D341Med (cell line): ENCODE data around the gene SBK1.
"Not testable (repeated sequence)": the region's sequence is repeated elsewhere in the genome, so short reads cannot be mapped to it uniquely, and the experiment has no call there.

Source experiments
- DNase-seq: peaks from one replicate; pipeline ENCODE4 v3.0.0; 2012; ENCODE audit warnings: low spot score

SBK1 gene

DNA sequence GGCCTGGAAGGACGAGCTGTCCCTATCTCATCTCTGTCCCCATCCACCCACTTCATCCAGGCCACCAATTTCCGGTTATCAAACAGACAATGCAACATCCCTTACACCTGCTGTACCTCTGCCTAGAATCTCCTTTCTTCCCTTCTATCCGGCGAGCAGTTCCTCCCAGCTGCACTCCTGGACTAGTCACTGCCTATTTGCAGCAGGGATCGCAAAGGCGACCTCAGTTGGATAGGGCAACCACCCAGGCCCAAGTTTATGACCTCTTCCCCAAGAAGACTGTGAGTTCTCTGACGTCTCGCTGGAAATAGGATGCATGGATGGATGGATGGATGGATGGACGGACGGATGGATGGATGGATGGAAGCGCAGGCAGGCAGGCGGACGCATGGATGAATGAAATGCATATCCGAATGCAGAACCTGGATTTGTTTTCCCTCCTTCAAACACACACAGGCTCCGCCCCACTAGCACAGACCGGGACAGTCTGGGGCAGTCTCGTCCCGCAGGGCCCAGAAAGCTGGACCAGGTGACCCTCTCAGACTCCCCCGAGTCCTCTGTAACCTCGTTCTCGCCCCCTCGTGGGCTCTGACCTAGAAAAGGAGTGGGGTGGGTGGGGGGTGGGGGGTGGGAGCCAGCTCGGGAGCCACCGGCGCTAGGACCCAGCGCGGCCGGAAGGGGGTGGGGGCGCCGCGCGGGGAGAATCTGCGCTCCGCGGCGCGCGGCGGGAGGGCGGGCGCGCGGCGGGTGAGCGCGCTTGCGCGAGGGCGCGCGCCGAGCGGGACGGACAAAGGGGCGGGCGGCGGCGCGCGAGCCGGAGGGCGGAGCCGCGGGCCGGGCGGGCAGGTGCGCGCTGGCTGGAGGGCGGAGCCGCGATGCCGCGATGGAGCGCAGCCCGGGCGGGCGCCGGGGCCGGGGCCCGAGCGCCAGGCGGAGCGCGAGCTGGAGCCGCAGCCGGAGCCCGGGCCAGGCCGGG is at the start of gene SBK1:
TSS of gene SBK1 (plus strand) at position 875 of the 976 bp plus-strand sequence. CDS start 24,867 bp downstream, outside the sequence.
- peak; percentile 97 for DNase-seq

DNA sequence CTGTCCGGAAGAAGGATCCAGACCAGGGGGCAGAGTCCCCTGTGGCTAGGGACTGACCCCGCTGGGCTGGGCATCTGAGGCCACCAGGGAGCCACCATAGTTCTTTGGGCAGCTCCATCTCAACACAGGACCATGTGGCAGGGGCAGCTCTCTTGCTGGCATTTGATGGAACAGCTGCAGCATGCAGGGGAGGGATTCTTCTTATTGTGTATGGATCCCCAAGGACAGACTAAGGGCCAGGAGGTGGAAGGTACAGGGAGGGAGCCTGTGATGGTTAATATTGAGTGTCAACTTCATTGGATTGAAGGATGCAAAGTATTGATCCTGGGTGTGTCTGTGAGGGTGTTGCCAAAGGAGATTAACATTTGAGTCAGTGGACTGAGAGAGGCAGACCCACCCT is 42.8 kb upstream of the SBK1 start:
- not testable (repeated sequence) for DNase-seq

DNA sequence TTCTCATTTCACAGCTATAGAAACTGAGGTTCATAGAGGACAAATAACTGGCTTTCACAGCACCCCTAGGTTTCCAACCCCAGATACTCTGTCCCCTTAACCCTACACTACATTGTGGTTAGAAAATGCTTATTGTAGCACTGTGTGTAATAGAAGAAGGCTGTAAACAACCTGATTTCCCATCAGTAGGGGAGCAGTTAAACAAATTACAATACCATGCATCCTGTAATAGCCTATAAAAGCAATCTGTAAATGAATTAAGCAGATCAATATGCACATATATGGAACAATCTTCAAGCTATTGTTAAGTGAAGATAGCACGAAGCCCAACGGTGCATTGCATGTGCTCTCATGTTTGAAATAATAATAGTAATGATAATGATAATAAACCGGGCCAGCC is 41.3 kb upstream of the SBK1 start:
- no peak for DNase-seq

DNA sequence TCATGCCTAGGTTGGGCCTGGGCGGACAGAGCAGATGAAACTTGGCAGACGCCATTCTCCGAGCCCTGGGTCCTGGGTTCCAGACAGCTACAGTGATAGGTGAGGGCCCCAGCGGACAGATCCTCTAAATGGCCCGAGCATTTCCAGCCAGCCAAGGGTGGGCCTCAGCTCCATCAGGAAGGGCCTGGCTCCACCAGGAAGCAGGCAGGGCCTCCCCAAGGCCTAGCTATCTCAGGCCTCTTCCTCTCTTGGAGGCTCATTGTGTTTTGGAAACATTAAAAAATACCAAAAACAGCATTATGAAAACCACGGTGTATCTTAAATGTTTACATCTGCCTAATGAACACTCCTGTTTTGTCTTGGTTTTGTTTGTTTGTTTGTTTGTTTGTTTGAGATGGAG is 38.2 kb upstream of the SBK1 start:
- DNase-seq: no peak

DNA sequence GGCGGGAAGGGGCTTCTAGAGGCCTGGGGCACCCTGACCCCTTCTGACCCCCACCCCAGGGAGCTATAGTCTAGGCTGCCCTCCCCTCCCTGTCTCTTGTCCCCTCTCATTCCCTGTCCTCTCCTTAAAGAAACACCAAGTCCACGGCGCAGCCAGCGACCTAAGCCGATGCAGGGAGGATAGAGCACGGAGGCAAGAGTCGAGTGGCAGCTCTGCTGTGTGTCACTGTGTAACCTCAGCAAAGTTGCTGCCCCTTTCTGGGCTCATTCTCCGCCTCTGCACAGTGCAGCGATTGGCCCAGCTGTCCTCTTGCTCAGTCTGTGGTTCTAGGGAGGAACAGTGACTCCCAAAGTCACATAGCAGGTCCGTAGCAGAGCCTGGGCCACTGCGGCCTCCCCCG is 36.5 kb upstream of the SBK1 start:
- DNase-seq: no peak

DNA sequence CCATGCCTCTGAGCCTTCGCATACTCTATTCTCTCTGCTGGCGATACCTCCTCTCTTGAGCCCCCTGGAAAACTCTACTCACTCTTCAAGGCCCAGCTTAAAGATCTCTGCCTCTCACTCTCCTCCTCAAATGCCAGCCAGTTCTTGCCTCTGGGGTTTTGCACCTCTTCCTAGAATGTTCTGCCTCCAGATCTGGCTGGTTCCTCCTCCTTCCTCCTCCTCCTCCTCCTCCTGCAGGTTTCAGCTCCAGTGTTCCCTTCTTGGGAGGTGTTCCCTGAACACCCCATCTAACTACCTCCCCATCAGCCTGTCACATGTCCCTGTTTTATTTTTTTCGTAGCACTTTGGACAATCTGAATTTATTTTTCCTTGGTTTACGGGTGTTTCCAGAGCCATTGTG is 35.1 kb upstream of the SBK1 start:
- DNase-seq: no peak

DNA sequence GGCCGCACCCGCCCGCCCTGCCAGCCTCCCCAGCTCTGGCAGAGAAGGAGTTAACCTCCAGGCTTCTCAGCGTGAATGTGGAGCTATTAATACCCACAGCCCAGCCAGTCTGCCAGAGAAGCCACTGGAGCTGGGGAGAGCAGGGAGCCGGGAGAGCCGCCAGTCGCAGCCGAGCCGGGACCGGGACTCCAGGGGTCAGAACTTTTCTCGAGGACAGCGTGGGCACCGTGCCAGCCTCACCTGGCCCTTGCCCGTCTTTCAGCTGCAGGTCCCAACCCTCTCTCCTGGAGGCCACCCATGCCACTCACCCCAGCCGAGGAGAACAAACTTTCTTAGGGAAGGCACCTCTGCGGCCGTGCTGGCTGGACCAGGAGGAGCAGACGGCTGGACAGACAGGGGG is 33.8 kb upstream of the SBK1 start:
- DNase-seq: no peak

DNA sequence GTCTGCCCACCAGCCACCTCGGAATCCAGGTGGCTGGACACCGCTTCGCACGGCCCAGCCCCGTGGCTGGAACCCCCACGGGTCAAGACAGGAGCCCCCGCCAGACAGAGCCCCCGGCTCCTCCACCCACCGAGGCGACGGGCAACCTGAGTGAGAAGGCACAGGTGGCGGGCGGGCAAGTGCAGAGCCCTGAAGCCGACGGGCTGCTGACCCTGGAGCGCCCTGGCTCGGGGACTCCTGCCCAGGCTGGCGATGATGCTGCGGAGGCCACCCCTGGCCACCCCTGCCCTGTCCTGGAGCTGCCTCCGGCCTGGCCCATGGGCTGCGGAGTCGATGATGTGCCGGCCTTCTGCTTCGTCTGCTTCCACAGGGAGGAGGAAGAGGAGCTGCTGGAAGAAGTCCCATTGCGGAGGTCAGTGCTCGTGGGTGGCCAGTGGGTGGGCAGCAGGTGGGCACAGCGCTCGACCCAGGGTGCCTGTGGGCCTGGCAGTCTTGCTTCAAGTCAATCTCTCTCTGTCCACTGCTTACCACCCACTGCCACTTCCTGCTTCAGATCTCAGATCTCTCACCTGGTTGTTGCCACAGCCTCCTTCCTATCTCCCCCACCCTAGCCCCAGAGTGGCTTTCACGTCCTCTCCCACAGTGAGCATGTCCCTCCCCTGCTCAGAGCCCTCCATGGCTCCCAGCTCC is 33.1 kb upstream of the SBK1 start:
- DNase-seq: no peak

DNA sequence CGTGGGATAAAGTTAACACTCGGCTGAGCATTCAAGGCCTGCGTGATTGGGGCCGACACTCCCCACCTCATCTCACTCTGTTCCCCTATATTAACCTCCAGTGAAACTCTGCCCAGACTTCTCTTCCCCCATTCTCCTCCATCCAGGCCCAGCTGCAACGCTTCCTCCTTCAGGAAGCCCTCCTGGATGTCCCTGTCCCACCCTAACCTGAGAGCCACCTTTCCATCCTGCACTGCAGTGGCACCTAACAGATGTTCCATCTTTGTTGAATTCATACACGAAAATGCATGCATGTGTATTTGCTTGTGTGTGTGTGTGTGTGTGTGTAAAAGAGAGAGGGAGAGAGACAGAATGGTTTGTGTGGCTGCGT is 32.6 kb upstream of the SBK1 start:
- no peak for DNase-seq

DNA sequence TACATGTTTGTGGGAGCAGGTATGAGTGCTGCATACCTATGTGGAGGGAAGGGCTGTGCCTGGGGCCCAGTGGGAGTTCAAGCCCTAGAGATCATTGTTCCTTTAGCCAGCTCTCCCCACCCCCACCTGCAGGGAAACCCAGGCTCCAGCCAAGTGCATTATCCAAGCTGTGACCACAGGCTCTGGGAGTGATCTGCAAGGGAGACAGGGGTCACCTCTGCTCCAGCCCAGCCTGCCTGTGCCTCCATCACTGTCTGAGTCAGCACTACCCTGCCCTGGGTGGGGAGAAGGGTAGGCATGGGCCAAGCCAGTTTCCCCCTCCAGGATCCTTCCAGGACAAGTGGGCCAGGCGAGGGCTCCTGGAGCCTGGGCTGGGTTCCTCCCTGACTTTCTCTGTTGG is 32.1 kb upstream of the SBK1 start:
- DNase-seq: no peak

DNA sequence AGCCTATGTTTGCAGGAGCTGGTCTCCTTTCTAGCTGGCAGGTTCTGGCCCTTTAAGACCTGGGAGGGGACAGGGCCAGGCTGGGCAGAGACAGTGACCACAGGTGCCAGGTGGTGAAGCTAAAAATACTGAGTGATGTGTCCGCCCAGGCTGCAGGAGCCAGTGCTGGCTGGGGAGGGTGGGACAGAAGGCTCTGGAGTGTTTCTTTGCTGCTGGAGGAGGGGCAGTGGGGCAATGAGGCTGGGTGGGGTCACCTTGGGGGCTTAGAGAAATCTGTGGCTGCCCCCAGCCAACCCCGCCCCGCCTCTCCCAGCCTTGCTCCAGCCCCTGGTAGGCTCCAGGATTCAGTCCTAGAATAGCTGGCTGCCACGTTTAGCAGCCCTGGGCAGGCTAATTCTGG is 30.4 kb upstream of the SBK1 start:
- DNase-seq: no peak

DNA sequence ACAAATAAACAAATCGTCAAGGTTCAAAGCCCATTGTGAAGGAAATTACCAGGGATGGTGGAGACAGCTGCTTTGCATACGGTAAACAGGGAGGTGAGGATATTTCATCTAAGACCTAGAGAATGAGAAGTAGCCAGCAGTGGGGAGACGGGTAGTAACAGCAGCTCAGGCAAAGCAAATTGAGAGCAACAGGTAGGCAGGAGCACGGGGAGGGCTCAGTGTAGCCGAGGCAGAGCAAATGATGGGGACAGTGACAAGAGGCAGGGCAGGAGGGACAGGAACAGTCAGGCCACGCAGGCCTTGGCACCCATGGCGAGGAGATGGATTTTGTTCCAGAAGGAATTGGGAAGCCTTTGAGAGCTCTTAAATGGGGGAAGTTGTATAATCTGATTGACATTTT is 29.0 kb upstream of the SBK1 start:
- DNase-seq: no peak

DNA sequence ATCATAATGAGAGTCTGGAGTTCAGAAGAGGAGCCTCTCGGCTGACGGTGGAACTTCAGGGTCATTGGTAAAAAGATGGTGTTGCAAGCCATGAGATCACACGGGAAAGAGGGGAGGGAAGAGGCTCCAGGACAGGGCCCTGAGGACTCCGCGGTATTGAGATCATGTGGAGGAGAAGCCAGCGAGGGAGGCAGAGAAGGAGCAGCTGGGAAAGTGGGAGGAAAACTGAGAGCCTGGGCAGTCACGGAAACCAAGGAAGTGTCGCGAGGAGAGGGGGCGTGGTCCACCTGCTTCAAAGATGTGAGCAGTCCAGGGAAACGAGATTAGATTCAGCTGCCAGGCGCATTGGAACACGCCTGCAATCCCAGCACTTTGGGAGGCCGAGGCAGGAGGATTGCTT is 27.7 kb upstream of the SBK1 start:
- DNase-seq: no peak

DNA sequence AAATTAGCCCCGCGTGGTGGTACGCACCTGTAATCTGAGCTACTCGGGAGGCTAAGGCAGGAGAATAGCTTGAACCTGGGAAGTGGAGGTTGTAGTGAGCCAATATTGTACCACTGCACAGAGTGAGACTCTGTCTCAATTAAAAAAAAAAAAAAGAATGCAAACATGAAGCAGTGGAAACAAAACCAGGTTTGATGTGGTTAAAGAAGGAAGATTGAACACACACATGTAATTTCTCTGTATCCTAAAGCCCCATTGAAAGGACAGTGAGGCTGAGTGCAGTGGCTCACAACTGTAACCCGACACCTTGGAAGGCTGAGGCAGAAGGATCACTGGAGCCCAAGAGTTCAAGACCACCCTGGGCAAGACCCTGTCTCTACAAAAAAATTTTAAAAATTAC is 26.5 kb upstream of the SBK1 start:
- DNase-seq: no peak

DNA sequence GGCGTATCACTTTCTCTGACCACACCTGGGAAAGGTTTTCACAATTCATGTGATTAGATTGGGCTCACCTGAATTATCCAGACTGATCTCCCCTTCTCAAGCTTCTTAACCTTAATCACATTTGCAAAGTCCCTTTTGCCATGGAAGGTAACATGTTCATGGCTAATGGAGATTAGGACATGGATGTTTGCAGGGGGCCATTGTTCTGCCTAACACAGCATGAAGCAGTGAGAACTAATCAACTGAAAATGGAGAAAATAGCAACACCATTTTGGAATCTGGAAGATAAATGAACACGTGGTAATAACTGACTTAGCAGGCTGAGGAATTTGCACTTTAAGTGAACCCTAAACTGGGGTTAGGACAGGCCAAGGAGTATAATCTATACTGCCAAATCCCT is 25.0 kb upstream of the SBK1 start:
- no peak for DNase-seq

DNA sequence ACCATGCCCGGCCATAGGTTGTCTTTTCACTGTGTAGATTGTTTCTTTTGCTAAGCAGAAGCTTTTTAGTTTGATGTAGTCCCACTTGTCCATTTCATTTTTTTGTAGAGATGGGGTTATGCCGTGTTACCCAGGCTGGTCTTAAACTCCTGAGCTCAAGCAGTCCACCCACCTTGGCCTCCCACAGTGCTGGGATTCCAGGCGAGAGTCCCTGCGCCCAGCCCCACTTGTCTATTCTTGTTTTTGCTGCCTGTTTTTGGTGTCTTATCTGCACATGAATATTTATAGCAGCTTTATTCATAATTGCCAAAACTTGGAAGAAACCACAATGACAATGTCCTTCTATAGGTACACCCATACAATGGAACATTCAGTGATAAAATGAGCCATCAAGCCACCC is 18.8 kb upstream of the SBK1 start:
- no peak for DNase-seq

DNA sequence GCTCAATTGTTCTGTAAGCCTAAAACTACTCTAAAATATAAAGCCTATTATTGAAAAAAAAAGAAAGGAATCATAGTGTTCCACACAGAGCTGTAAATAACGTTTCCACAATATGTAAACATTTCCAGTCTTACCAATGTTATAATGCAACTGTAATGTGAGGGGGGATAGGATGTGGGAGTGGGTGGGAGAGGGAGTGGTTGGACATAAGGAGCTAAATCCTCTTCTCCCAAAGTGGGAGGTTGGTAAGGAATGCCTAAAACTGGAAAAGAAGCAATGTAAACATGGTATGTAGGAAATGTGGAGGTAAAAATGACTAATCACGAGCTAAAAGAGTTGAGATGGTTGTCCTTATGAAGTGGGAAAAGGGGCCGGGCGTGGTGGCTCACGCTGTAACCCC is 17.6 kb upstream of the SBK1 start:
- no peak for DNase-seq

DNA sequence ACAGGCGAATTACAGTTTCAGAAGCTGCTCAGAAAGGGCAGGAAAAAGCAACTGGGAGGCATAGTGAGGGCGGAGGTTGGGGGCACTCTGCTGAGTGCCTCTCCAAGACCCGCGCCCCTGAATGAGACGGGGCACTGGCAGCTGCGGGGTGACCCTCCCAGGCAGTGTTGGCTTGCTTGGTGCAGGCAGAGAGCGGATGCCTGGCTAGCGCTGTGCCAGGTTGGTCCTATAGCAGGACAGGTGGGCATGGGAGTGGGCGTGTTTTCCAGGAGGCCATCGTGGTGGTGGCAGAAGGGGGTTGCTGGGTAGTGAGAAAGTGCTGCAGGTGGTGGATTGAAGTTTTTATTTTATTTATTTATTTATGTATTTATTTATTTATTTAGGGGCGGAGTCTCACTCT is 16.0 kb upstream of the SBK1 start:
- DNase-seq: no peak

DNA sequence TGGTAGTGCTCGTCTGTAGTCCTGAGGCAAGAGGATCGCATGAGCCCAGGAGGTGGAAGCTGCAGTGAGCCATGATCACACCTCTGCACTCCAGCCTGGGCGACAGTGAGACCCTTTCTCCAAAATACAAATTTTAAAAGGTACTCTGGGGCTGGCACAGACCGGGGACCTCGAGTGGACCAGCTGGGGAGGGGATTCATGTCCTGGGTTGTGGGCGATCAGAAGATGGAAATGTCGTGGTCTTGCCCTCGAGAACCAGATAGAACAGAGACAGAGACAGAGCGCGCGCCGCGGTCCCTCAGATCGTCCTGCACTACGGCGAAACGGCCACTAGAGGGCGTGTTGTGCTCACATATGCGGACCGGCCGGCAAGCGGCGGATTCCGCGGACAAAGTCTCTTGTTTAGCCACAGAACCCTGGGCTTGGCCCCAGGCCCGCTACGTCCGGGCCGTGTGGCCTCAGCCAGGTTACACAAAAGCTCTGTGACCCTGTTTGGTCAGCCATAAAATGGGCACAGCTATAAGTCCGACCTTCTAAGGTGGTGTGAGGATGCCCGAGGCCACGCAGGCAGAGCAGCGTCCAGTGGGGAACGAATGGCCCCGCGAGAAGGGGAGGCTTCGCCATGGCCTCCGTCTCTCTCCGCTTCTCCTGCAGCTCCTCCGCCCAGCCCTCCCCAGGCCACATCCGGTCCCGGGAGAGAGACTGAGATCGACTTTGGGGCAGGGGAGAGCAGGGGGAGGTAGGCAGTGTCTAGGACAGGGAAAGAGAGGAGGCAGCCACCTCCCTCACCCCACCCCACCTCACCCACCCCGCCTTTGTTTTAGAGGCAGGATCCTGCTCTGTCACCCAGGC is 14.6 kb upstream of the SBK1 start:
- DNase-seq: peak; percentile 86

DNA sequence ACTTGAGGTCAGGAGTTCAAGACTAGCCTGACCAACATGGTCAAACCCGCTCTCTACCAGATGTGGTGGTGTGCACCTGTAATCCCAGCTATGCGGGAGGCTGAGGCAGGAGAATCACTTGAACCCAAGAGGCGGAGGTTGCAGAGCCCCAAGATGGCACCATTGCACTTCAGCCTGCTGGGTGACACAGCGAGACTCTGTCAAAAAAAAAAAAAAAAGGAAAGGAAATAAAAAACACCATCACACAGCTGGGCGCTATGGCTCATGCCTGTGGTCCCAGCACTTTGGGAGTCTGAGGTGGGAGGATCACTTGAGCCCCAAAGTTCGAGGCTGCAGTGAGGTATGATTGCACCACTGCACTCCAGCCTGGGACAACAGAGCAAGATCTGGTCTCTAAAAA is 13.3 kb upstream of the SBK1 start:
- no peak for DNase-seq

DNA sequence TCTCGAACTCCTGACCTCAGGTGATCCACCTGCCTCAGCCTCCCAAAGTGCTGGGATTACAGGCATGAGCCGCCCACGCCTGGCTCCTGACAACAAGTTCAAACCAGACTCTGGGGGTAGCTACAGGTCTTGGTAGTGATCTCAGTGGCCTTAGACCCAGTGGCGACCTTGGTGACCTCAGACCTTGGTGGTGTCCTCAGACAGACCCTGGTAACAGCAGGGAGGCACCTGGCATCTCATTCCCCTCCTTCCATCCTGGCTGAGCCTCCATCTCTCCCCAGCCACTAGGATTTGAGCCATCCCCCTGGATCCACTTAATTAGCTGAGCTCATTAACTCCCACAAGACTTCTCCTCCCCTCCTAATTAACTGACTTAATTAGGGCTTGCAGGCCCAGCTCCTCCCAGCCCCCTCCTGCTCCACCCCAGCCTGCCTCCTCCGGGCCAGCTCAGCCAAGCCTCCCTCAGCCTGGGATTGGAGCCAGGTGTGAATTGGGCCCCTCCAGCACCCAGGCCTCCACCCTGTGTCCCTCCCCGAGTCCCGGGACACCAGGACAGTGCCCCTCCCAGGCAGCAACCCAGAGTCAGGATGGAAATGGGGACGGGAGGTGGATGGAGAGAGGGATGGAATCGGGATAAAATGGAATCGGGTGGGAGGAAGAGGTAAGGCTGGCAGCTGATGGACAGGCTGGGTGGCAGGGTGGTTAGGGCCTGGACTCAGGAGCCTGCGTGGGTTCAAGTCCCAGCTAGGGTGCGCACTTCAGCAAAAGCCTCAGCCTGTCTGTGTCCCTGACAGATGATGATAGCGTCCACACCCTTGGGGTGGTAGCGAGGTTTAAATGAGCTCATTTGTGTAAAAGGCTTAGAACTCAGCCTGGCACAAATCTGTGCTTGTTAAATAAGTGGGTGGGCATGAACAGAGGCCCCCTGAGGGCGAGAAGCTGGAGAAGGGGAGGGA is 11.2 kb upstream of the SBK1 start:
- DNase-seq: peak; percentile 70
